Stimulated activated CD8-positive, alpha-beta memory T cell treated with anti-CD3 and anti-CD28 coated beads, Interleukin-4, amount 100 ng/mL, for 4 hours (primary cell): ENCODE measurements around the gene CSN1S1.

Experiments
- DNase-seq, 2 donors: peaks; one replicate each; pipeline ENCODE4 v3.0.0-alpha.2; 2020; ENCODE audit warnings: low read depth in 2 of 2, low spot score in 1 of 2

The CSN1S1 gene

DNA sequence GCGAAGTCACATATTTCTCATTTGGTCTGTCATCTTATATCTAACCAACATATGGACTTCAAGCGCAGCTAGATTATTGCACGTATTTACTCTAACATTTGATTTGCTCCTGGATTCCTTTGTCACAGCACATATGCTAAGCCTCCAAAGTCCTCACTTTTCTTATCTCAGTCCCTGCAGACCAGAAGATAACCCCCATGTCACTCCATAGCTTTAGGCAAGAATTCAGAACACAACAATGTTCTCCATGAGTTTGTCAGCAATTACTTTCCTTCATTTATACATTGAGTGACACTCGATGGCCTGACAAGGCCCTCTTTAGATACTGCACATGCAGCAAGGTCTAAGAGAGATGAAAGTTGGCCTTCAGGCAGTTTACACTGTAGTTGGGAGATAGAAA is 60.1 kb downstream of the CSN1S1 start:
- DNase-seq = no peak

DNA sequence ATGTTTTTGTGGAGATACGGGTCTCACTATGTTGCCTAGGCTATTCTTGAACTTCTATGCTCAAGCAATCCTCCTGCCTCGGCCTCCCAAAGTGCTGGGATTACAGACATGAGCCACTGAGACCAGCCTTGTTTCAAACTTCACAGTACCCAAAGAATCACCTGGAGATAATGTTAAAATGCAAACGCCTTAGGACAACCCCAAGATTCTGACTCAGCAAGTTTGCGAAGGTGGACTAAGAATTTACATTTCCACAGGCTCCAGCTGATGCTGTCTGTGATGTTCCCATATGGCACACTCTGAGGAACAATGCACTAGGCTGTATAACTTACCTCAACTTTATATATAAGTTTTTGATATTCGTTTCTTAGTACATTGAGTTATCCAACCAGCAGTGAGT is 63.9 kb downstream of the CSN1S1 start:
- DNase-seq = no peak

DNA sequence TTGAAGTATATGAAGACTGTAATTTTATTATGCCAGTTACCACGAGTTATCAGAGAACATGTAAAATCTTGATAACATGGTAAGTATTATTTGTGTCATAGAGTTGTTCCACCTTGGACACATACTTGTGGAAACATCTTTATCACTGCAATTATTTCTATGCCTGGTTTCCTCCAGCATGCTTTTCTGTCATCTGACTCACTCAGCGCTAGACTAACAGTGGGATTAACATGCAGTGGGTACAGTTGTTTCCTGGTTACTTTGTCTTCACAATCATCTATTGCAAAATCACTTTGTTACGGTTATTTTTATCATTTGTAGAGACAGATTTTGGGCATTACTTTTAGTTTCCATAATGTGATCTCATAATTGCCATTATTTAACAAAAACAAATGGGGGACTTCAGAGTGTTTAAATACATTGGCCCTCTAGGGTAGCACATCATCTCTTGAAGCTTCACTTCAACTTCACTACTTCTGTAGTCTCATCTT is 64.7 kb downstream of the CSN1S1 start, which contains the start of gene STATH:
TSS of gene STATH (plus strand) at position 441 of the 491 bp plus-strand sequence. CDS start 2,472 bp downstream, outside the sequence.
- DNase-seq = no peak
